ENCODE measurements around the gene CENPF. TPM values are rescaled to one million over a fixed set of nuclear protein-coding genes. Genes with fewer than 3 reads are reported as not detected.

Gene CENPF
- total RNA-seq, 4 donors from 2014 or later: 0.25 to 1.9 (median 0.92) TPM

DNA sequence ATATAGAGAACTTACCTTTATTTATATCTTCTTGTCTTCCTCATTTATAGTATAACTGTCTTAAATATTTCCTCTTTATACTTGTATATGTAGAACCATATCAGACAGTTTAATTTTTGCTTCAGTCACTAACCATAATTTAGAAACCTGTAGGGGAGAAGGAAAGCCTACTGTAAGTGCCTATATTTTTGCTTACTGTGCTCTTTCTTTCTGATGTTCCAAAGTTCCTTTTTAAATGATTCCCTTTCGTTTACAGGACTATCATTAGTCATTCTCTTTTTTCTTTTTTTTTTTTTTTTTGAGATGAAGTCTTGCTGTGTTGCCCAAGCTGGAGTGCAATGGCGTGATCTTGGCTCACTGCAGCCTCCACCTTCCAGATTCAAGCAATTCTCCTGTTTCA, 109.7 kb downstream of the CENPF start:
- no peak overlapping the region for H3K4me3 ChIP-seq
- no peaks in the 10 kb centered on the region for H3K9me3 ChIP-seq
- TF ChIP-seq POLR2A (IDR thresholded peaks at IDR 0.05): no peak
- TF ChIP-seq, protein P1, sequence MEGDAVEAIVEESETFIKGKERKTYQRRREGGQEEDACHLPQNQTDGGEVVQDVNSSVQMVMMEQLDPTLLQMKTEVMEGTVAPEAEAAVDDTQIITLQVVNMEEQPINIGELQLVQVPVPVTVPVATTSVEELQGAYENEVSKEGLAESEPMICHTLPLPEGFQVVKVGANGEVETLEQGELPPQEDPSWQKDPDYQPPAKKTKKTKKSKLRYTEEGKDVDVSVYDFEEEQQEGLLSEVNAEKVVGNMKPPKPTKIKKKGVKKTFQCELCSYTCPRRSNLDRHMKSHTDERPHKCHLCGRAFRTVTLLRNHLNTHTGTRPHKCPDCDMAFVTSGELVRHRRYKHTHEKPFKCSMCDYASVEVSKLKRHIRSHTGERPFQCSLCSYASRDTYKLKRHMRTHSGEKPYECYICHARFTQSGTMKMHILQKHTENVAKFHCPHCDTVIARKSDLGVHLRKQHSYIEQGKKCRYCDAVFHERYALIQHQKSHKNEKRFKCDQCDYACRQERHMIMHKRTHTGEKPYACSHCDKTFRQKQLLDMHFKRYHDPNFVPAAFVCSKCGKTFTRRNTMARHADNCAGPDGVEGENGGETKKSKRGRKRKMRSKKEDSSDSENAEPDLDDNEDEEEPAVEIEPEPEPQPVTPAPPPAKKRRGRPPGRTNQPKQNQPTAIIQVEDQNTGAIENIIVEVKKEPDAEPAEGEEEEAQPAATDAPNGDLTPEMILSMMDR (IDR thresholded peaks at IDR 0.05 in 4 of 5, conservative IDR thresholded peaks at IDR 0.05 in 1 of 5): no peak
- DNase-seq: no peak
- intact Hi-C loops (cut with DNase I; ENCODE audit: low total_unique reads) (no loop called here), in situ Hi-C loops (cut with MboI; ENCODE audit: low sequenced_read_pairs in 4 of 4) (no loop called here)
- no peaks in the 10 kb centered on the region for H3K27me3 ChIP-seq
- no peak for ATAC-seq
- H3K36me3 ChIP-seq: no peaks in the 10 kb centered on the region
- H3K4me1 ChIP-seq: no peaks in the 10 kb centered on the region
- no peak overlapping the region for H3K27ac ChIP-seq

Other genes with a start within 250 kb of the CENPF start
- gene PTPN14, start 51.6 kb upstream of the CENPF start, total RNA-seq: 10 to 100 TPM; 42.8 to 63.8 (median 50.4) TPM